Tibial nerve (tissue), 4 donors: ENCODE measurements around the gene TTC12. TPM values are rescaled to one million over a fixed set of nuclear protein-coding genes. Genes with fewer than 3 reads are reported as not detected.

Experiments used
- DNase-seq, 2 donors: peaks; one replicate each; pipeline ENCODE4 v3.0.0-alpha.2; 2019; ENCODE audit warnings: low spot score in 2 of 2
- H3K27ac ChIP-seq, 4 donors: fragments of 200-600 bp; sonication (generic) in 3 of 4; one replicate each; pipeline ENCODE4 v1.5.1; 2017 to 2019; ENCODE audit warnings: mild to moderate bottlenecking in 1 of 4
- H3K27me3 ChIP-seq, 2 donors: fragments of 200-600 bp; sonication (generic) in 1 of 2; one replicate each; pipeline versions ENCODE4 v1.5.1 to v1.6.0; 2017 to 2019
- H3K36me3 ChIP-seq, 3 donors: fragments of 200-600 bp; sonication (generic); one replicate each; pipeline ENCODE4 v1.5.1; 2018 to 2019
- H3K4me1 ChIP-seq, 4 donors: fragments of 200-600 bp; sonication (generic) in 3 of 4; one replicate each; pipeline ENCODE4 v1.5.1; 2017 to 2019
- H3K4me3 ChIP-seq, 4 donors: fragments of 200-600 bp; sonication (generic) in 3 of 4; one replicate each; pipeline ENCODE4 v1.5.1; 2017 to 2019; ENCODE audit warnings: mild to moderate bottlenecking in 1 of 4, moderate library complexity in 1 of 4
- H3K9me3 ChIP-seq, 4 donors: fragments of 200-600 bp; sonication (generic) in 3 of 4; one replicate each; pipeline ENCODE4 v1.5.1; 2017 to 2019
- CTCF ChIP-seq, 5 experiments: fragments of 200-600 bp in 3 of 5; fragments of 450-650 bp in 2 of 5; sonication (generic) in 3 of 5; IDR thresholded peaks; one replicate each; pipeline ENCODE4 v1.5.1; 2016 to 2019; ENCODE audit warnings: antibody characterized with exemption in 5 of 5, mild to moderate bottlenecking in 3 of 5, moderate library complexity in 2 of 5
- EP300 ChIP-seq, 2 donors: sonication (generic); formaldehyde crosslinking; IDR thresholded peaks; one replicate each; pipeline ENCODE4 v1.6.1; 2017; ENCODE audit warnings: antibody characterized with exemption in 2 of 2, mild to moderate bottlenecking in 1 of 2
- POLR2A ChIP-seq, 2 donors: fragments of 450-650 bp; IDR thresholded peaks; one replicate each; pipeline ENCODE4 v1.6.1; 2017; ENCODE audit warnings: antibody characterized with exemption in 2 of 2, mild to moderate bottlenecking in 2 of 2, moderate library complexity in 2 of 2
- WGBS, 2 donors: methylation state at CpG; one replicate each; pipeline ENCODE4 v1.1.5; 2018; 5-methylcytosine and 5-hydroxymethylcytosine counted together
- total RNA-seq, 4 donors: library from RNA; depleted of rRNA; stranded (reverse); fragments of >200 nt; gene quantifications; one replicate each; pipeline ENCODE4 v1.1.0, GENCODE V29; 2016

TTC12 gene
- total RNA-seq, 4 donors from 2014 or later = 10.2 to 29.7 (median 23.9) TPM

- Histone ChIP-seq H3K36me3 (peaks cover 0 to 98% (median 5%) of the 10 kb centered on the region in 3 donors), H3K4me3 (no peak overlapping the region), H3K4me1 (no peaks in the 10 kb centered on the region), H3K27ac (no peak overlapping the region), H3K9me3 (peaks cover 0 to 4% (median 0%) of the 10 kb centered on the region in 4 donors), H3K27me3 (no peaks in the 10 kb centered on the region)
- no peak for TF ChIP-seq CTCF (IDR thresholded peaks at IDR 0.05)
- WGBS, 2 donors = 95 to 96% methylated on average over 1 of the region's 1 CpG
- no peak for DNase-seq
Observed at GRCh38 chr11:113334183-113334582, 19.8 kb downstream of the TTC12 start.

GRCh38 chr11:113338730-113339129 is 24.3 kb downstream of the TTC12 start:
- DNase-seq = no peak
- Histone ChIP-seq H3K4me1 (no peaks in the 10 kb centered on the region), H3K27ac (no peak overlapping the region), H3K9me3 (peaks cover 0 to 4% (median 0%) of the 10 kb centered on the region in 4 donors), H3K27me3 (no peaks in the 10 kb centered on the region), H3K36me3 (peaks cover 0 to 99% (median 10%) of the 10 kb centered on the region in 3 donors), H3K4me3 (no peak overlapping the region)
- 58 to 61% methylated on average over 4 of the region's 4 CpGs for WGBS, 2 donors
- TF ChIP-seq POLR2A (IDR thresholded peaks at IDR 0.05) (no peak), CTCF (IDR thresholded peaks at IDR 0.05) (no peak), EP300 (IDR thresholded peaks at IDR 0.05) (no peak)

GRCh38 chr11:113339929-113340589 is 25.7 kb downstream of the TTC12 start:
- Histone ChIP-seq H3K27ac (no peak overlapping the region), H3K4me1 (no peaks in the 10 kb centered on the region), H3K9me3 (peaks cover 0 to 4% (median 0%) of the 10 kb centered on the region in 4 donors), H3K4me3 (no peak overlapping the region), H3K27me3 (no peaks in the 10 kb centered on the region), H3K36me3 (peaks cover 0 to 97% (median 10%) of the 10 kb centered on the region in 3 donors)
- TF ChIP-seq CTCF (IDR thresholded peaks at IDR 0.05) (no peak), EP300 (IDR thresholded peaks at IDR 0.05) (no peak), POLR2A (IDR thresholded peaks at IDR 0.05) (no peak)
- DNase-seq = no peak
- 64 to 65% methylated on average over 6 of the region's 6 CpGs for WGBS, 2 donors

- H3K36me3 ChIP-seq = peaks cover 0 to 95% (median 10%) of the 10 kb centered on the region in 3 donors
- no peak for DNase-seq
Observed at GRCh38 chr11:113341388-113342165, 27.2 kb downstream of the TTC12 start.

More at GRCh38 chr11:113341388-113342165, 27.2 kb downstream of the TTC12 start:
- 69 to 73% methylated on average over 10 of the region's 10 CpGs for WGBS, 2 donors
- no peaks in the 10 kb centered on the region for H3K4me1 ChIP-seq
- no peaks in the 10 kb centered on the region for H3K27me3 ChIP-seq
- H3K9me3 ChIP-seq = peaks cover 0 to 1% (median 0%) of the 10 kb centered on the region in 4 donors
- H3K4me3 ChIP-seq = no peak overlapping the region
- TF ChIP-seq EP300 (IDR thresholded peaks at IDR 0.05) = no peak
- no peak for TF ChIP-seq POLR2A (IDR thresholded peaks at IDR 0.05)
- TF ChIP-seq CTCF (IDR thresholded peaks at IDR 0.05) = no peak
- no peak overlapping the region for H3K27ac ChIP-seq
